IMR-90 (cell line): ENCODE data around the gene COL23A1. TPM values are rescaled to one million over a fixed set of nuclear protein-coding genes. Genes with fewer than 3 reads are reported as not detected.

Experiments
- ATAC-seq: fragments of 200-7000 bp; cut with Tn5 transposase; 2 replicates; pipeline ENCODE4 v1.9.1; 2020; ENCODE audit warnings: low read depth, mild to moderate bottlenecking, moderate library complexity
- BruUV-seq: library from RNA; stranded (reverse); fragments of 400-500 nt; replicated peaks from 2 replicates; lab custom pipeline; 2021; lab: Mats Ljungman, UMichigan
- CTCF ChIA-PET: fragments of 300-600 bp; formaldehyde crosslinking; extraction: SDS; loops from one replicate; lab custom pipeline; 2021; ENCODE audit warnings: antibody characterized with exemption; lab: Yijun Ruan, JAX
- POLR2A ChIA-PET: fragments of 300-600 bp; sonication (Branson Sonifier 250); formaldehyde crosslinking; loops from one replicate; lab custom pipeline; 2022; ENCODE audit warnings: antibody characterized with exemption; ENCODE audit not compliant: unreplicated experiment; lab: Charles Lee
- DNase-seq: peaks from one replicate; pipeline ENCODE4 v3.0.0; 2013
- H2AFZ ChIP-seq: replicated peaks from 2 replicates; pipeline ENCODE3; 2013; ENCODE audit warnings: low read length, mild to moderate bottlenecking; ENCODE audit not compliant: poor library complexity
- H2AK5ac ChIP-seq: 2 replicates; pipeline ENCODE4 v1.6.1; 2013; ENCODE audit warnings: low read depth, low read length, inconsistent platforms
- H2AK9ac ChIP-seq: replicated peaks from 2 replicates; pipeline ENCODE3; 2013; ENCODE audit warnings: mild to moderate bottlenecking, low read depth, low read length, moderate library complexity; ENCODE audit not compliant: poor library complexity
- H2BK120ac ChIP-seq: 2 replicates; pipeline ENCODE4 v1.6.1; 2013; ENCODE audit warnings: low read depth, low read length, inconsistent platforms
- H2BK15ac ChIP-seq: 3 replicates; pipeline ENCODE4 v1.6.1; 2013; ENCODE audit warnings: low read depth, low read length, inconsistent platforms
- H2BK20ac ChIP-seq: 2 replicates; pipeline ENCODE4 v1.6.1; 2013; ENCODE audit warnings: low read depth, mild to moderate bottlenecking, inconsistent platforms, low read length, moderate library complexity
- H2BK5ac ChIP-seq: 2 replicates; pipeline ENCODE4 v1.6.1; 2013; ENCODE audit warnings: mild to moderate bottlenecking, low read depth, low read length, inconsistent platforms; ENCODE audit not compliant: poor library complexity, severe bottlenecking
- H3K14ac ChIP-seq: replicated peaks from 2 replicates; pipeline ENCODE4 v1.6.1; 2013; ENCODE audit warnings: low read depth, low read length, inconsistent platforms
- H3K18ac ChIP-seq: 2 replicates; pipeline ENCODE4 v1.6.1; 2013; ENCODE audit warnings: low read depth, low read length, control low read depth
- H3K23ac ChIP-seq: 2 replicates; pipeline ENCODE4 v1.6.1; 2013; ENCODE audit warnings: low read depth, low read length, inconsistent platforms
- H3K27ac ChIP-seq: 2 replicates; pipeline ENCODE4 v1.5.1; 2013; ENCODE audit warnings: mild to moderate bottlenecking, control low read depth, low read length; ENCODE audit not compliant: insufficient read depth
- H3K27me3 ChIP-seq: 2 replicates; pipeline ENCODE4 v1.6.1; 2013; ENCODE audit warnings: low read length; ENCODE audit not compliant: control insufficient read depth, insufficient read depth
- H3K36me3 ChIP-seq: 2 replicates; pipeline ENCODE4 v1.6.1; 2013; ENCODE audit warnings: low read length, mixed read lengths; ENCODE audit not compliant: control insufficient read depth, insufficient read depth
- H3K4ac ChIP-seq: 2 replicates; pipeline ENCODE4 v1.6.1; 2013; ENCODE audit warnings: low read depth, low read length, inconsistent platforms
- H3K4me1 ChIP-seq: 2 replicates; pipeline ENCODE4 v1.6.1; 2013; ENCODE audit warnings: low read length, mixed read lengths; ENCODE audit not compliant: control insufficient read depth, insufficient read depth
- H3K4me2 ChIP-seq: 2 replicates; pipeline ENCODE4 v1.6.1; 2013; ENCODE audit warnings: low read depth, mild to moderate bottlenecking, control low read depth, low read length, moderate library complexity
- H3K4me3 ChIP-seq: 2 replicates; pipeline ENCODE4 v1.5.1; 2013; ENCODE audit warnings: low read depth, mild to moderate bottlenecking, control low read depth, low read length, moderate library complexity; ENCODE audit not compliant: insufficient read depth
- H3K56ac ChIP-seq: 2 replicates; pipeline ENCODE4 v1.6.1; 2013; ENCODE audit warnings: low read length, inconsistent platforms; ENCODE audit not compliant: insufficient read depth; ENCODE audit errors: extremely low read depth
- H3K79me1 ChIP-seq, 2 experiments: 2 replicates each; pipeline ENCODE4 v1.6.1; 2013; ENCODE audit warnings: low read length in 2 of 2, inconsistent platforms in 1 of 2, low read depth in 1 of 2
- H3K9ac ChIP-seq: 2 replicates; pipeline ENCODE4 v1.6.1; 2013; ENCODE audit warnings: low read depth, low read length, control low read depth
- H3K9me1 ChIP-seq: 2 replicates; pipeline ENCODE4 v1.6.1; 2013; ENCODE audit warnings: low read length, inconsistent platforms; ENCODE audit not compliant: insufficient read depth
- H3K9me3 ChIP-seq: 2 replicates; pipeline ENCODE4 v1.6.1; 2013; ENCODE audit warnings: low read length; ENCODE audit not compliant: control insufficient read depth, insufficient read depth
- H4K20me1 ChIP-seq: 2 replicates; pipeline ENCODE4 v1.6.1; 2013; ENCODE audit warnings: low read length, inconsistent platforms; ENCODE audit not compliant: insufficient read depth
- H4K5ac ChIP-seq: 2 replicates; pipeline ENCODE4 v1.6.1; 2013; ENCODE audit warnings: mild to moderate bottlenecking, low read depth, low read length, control low read depth
- H4K8ac ChIP-seq, 2 experiments: 2 replicates each; pipeline ENCODE4 v1.6.1; 2013; ENCODE audit warnings: low read depth in 2 of 2, low read length in 2 of 2, control low read depth in 1 of 2, inconsistent platforms in 1 of 2
- H4K91ac ChIP-seq: 2 replicates; pipeline ENCODE4 v1.6.1; 2013; ENCODE audit warnings: low read depth, low read length, inconsistent platforms; ENCODE audit not compliant: insufficient read depth
- BHLHE40 ChIP-seq: fragments of 150-350 bp; IDR thresholded peaks from 2 replicates; pipeline ENCODE4 v1.6.1; 2016; ENCODE audit warnings: mild to moderate bottlenecking, low read depth, low read length
- CEBPB ChIP-seq: IDR thresholded peaks from 2 replicates; pipeline ENCODE4 v1.6.1; 2012; ENCODE audit warnings: low read depth, low read length, improper control_type of control experiment
- CHD1 ChIP-seq: IDR thresholded peaks from 2 replicates; pipeline ENCODE4 v1.6.1; 2012; ENCODE audit warnings: low read depth, low read length, improper control_type of control experiment
- CTCF ChIP-seq: conservative IDR thresholded peaks from 2 replicates; pipeline ENCODE4 v1.5.1; 2012; ENCODE audit warnings: mild to moderate bottlenecking, low read depth, low read length, improper control_type of control experiment
- ELK1 ChIP-seq: fragments of 150-350 bp; IDR thresholded peaks from 2 replicates; pipeline ENCODE4 v1.6.1; 2016; ENCODE audit warnings: low read depth, mild to moderate bottlenecking, low read length, moderate library complexity, borderline replicate concordance
- FOS ChIP-seq: fragments of 150-350 bp; IDR thresholded peaks from 2 replicates; pipeline ENCODE4 v1.6.1; 2016; ENCODE audit warnings: low read depth, low read length
- MAFK ChIP-seq: IDR thresholded peaks from 2 replicates; pipeline ENCODE4 v1.6.1; 2012; ENCODE audit warnings: low read depth, low read length, improper control_type of control experiment
- MAZ ChIP-seq: IDR thresholded peaks from 2 replicates; pipeline ENCODE4 v1.6.1; 2012; ENCODE audit warnings: low read depth, mild to moderate bottlenecking, low read length, improper control_type of control experiment, moderate library complexity, borderline replicate concordance
- MXI1 ChIP-seq: IDR thresholded peaks from 2 replicates; pipeline ENCODE4 v1.6.1; 2012; ENCODE audit warnings: low read depth, mild to moderate bottlenecking, low read length, moderate library complexity, borderline replicate concordance
- NFE2L2 ChIP-seq: fragments of 150-350 bp; IDR thresholded peaks from 2 replicates; pipeline ENCODE4 v1.6.1; 2016; ENCODE audit warnings: low read depth, mild to moderate bottlenecking, low read length
- POLR2A ChIP-seq: IDR thresholded peaks from 2 replicates; pipeline ENCODE4 v1.6.1; 2012; ENCODE audit warnings: mild to moderate bottlenecking, low read depth, low read length
- RAD21 ChIP-seq: IDR thresholded peaks from 2 replicates; pipeline ENCODE4 v1.6.1; 2012; ENCODE audit warnings: low read length, improper control_type of control experiment
- RCOR1 ChIP-seq: IDR thresholded peaks from 2 replicates; pipeline ENCODE4 v1.6.1; 2012; ENCODE audit warnings: mild to moderate bottlenecking, low read length, improper control_type of control experiment; ENCODE audit not compliant: insufficient replicate concordance
- RFX5 ChIP-seq: IDR thresholded peaks from 2 replicates; pipeline ENCODE4 v1.8.0; 2012; ENCODE audit warnings: low read depth, mild to moderate bottlenecking, low read length, moderate library complexity
- SMC3 ChIP-seq: fragments of 150-350 bp; IDR thresholded peaks from 2 replicates; pipeline ENCODE4 v1.6.1; 2016; ENCODE audit warnings: low read depth, mild to moderate bottlenecking, antibody characterized with exemption, low read length, moderate library complexity
- USF2 ChIP-seq: fragments of 150-350 bp; IDR thresholded peaks from 2 replicates; pipeline ENCODE4 v1.6.1; 2017; ENCODE audit warnings: mild to moderate bottlenecking, antibody characterized with exemption, low read length, low read depth
- WGBS, 2 experiments: methylation state at CpG; one replicate each; pipeline versions ENCODE4 v1.1.5 to v1.1.7; 2013; ENCODE audit warnings: missing lambda C conversion rate in 2 of 2; ENCODE audit not compliant: insufficient read length in 1 of 2; ENCODE audit errors: extremely low coverage in 2 of 2; 5-methylcytosine and 5-hydroxymethylcytosine counted together
- dilution Hi-C: fragments of 300-500 bp; cut with HindIII; formaldehyde crosslinking; loops from one replicate; pipeline ENCODE4 v1.14.3; 2018; ENCODE audit warnings: low sequenced_read_pairs; ENCODE audit not compliant: unreplicated experiment
- in situ Hi-C: fragments of 300-500 bp; cut with MboI; formaldehyde crosslinking; loops from 3 replicates; pipeline ENCODE4 v1.14.3; 2019; ENCODE audit warnings: low sequenced_read_pairs, inconsistent platforms, mixed read lengths
- intact Hi-C: fragments of 100-400 bp; cut with micrococcal nuclease; formaldehyde crosslinking; loops from 2 replicates; pipeline ENCODE4 v1.10.0; 2022
- polyA plus RNA-seq, 3 experiments: library from polyadenylated mRNA; depleted of rRNA; stranded (reverse); fragments of >200 nt; gene quantifications; 2 replicates each; pipeline ENCODE4 v1.2.3, GENCODE V29; 2012; ENCODE audit warnings: low replicate concordance in 1 of 3
- total RNA-seq: library from RNA; depleted of rRNA; stranded (reverse); fragments of >200 nt; gene quantifications from 2 replicates; pipeline ENCODE4 v1.2.3, GENCODE V29; 2012

Gene COL23A1
- total and polyA plus RNA-seq, 2 of the 4 experiments (the other 2 are of a cell fraction): not detected

DNA sequence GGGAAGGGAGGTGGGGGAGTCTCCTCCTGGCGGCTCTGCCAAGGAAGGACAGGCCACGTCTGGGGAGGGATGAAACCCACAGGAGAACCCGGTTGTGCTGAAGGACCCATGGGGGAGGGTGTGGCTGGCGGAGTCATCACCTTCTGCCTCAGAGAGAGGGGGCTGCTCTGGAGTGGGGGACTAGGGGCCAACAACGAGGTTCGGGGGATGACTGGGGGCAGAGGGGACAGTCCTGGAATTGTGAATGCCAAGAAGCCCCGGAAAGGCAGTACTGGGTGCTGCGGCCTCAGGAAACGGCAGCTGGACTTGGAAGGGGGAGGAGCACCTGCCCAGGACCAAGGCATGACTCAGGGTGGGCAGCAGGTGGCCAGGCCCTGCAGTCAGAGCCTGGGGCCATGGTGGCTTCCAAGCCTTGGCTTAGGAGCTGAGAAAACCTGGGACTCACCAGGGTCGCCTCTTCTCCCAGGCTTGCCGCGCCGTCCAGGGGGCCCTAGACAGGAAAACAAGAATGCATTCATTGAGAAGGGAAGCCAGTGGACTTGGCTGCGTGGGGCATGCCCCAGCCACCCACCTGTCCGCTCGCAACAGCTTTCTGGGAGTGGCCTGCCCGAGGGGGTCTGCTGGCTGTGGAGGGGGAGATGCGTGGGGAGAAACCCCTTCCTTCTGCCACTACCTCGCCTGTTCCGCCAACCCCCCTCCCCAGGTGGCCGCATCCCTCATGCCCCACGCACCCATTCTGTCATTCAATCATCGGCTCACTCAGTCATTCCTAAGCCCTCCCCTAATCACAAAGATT lies 283.6 kb downstream of the COL23A1 start:
- DNase-seq: no peak
- H3K27ac ChIP-seq: no peak overlapping the region
- CTCF ChIA-PET: no interaction called here

More for the DNA sequence above, 283.6 kb downstream of the COL23A1 start:
- Histone ChIP-seq H2AK9ac (no peak overlapping the region), H3K23ac (no peak overlapping the region), H3K36me3 (no peaks in the 10 kb centered on the region), H3K14ac (no peak overlapping the region), H2BK120ac (no peak overlapping the region), H2BK15ac (no peak overlapping the region), H4K20me1 (no peaks in the 10 kb centered on the region), H4K8ac (no peak overlapping the region), H4K91ac (no peak overlapping the region), H3K4me2 (no peak overlapping the region), H3K27me3 (no peaks in the 10 kb centered on the region), H2AFZ (no peak overlapping the region), H3K9ac (no peak overlapping the region), H3K4me1 (no peaks in the 10 kb centered on the region), H4K5ac (no peak overlapping the region), H3K9me1 (no peaks in the 10 kb centered on the region), H3K79me1 (no peaks in the 10 kb centered on the region), H3K9me3 (peaks cover 15% of the 10 kb centered on the region), H3K4ac (no peak overlapping the region), H2BK5ac (no peak overlapping the region), H3K56ac (no peak overlapping the region), H3K18ac (no peak overlapping the region), H2BK20ac (no peak overlapping the region), H2AK5ac (no peak overlapping the region), H3K4me3 (no peak overlapping the region)
- TF ChIP-seq MAZ (no peak), CHD1 (no peak), SMC3 (no peak), RFX5 (no peak), NFE2L2 (no peak), CTCF (no peak), ELK1 (no peak), RCOR1 (no peak), FOS (no peak), RAD21 (no peak), USF2 (no peak), MXI1 (no peak), MAFK (no peak), POLR2A (no peak), BHLHE40 (no peak), CEBPB (no peak)
- in situ Hi-C loops: no loop called here
- no TSS peak for BruUV-seq
- intact Hi-C loops: no loop called here
- no peak for ATAC-seq
- WGBS, 2 experiments: 82% methylated on average over 3 of the region's 23 CpGs; no CpG with 5 or more reads in 1 of the 2 experiments
- dilution Hi-C loops: no loop called here
- POLR2A ChIA-PET: no interaction called here
